ENCODE results near the gene PYGO2.

DNA sequence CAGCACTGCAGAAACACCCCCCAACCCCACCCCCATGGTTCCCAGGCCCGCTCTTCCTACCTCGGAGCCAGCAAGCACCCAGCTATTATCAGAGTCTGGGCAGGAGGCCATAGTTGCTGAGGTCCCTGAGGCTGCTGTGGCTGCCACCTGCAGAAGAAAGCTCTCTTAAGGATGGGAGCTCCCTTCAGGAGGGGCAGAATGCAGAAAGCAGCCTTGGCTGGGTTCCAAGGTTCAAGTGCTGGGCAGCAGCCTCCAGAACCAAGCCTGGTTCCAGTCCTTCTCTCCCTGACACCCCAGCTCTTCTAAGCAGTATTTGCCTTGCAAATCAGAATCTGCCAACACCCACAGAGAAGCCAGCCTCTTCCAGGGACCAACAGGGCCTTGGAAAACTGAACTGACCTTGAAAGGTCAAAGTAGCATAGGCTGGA lies 8.0 kb downstream of the PYGO2 start:
- TF ChIP-seq, protein P1, sequence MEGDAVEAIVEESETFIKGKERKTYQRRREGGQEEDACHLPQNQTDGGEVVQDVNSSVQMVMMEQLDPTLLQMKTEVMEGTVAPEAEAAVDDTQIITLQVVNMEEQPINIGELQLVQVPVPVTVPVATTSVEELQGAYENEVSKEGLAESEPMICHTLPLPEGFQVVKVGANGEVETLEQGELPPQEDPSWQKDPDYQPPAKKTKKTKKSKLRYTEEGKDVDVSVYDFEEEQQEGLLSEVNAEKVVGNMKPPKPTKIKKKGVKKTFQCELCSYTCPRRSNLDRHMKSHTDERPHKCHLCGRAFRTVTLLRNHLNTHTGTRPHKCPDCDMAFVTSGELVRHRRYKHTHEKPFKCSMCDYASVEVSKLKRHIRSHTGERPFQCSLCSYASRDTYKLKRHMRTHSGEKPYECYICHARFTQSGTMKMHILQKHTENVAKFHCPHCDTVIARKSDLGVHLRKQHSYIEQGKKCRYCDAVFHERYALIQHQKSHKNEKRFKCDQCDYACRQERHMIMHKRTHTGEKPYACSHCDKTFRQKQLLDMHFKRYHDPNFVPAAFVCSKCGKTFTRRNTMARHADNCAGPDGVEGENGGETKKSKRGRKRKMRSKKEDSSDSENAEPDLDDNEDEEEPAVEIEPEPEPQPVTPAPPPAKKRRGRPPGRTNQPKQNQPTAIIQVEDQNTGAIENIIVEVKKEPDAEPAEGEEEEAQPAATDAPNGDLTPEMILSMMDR (conservative IDR thresholded peaks at IDR 0.05 in 1 of 2, IDR thresholded peaks at IDR 0.05 in 1 of 2; ENCODE audit: extremely low read depth in 1 of 2, insufficient read depth in 1 of 2, low read depth in 1 of 2, low read length in 2 of 2): no peak
- no peak for TF ChIP-seq EZH2 (IDR thresholded peaks at IDR 0.05; ENCODE audit: borderline replicate concordance, low read length)
